ENCODE data around the gene DHRSX.

The DHRSX gene

DNA sequence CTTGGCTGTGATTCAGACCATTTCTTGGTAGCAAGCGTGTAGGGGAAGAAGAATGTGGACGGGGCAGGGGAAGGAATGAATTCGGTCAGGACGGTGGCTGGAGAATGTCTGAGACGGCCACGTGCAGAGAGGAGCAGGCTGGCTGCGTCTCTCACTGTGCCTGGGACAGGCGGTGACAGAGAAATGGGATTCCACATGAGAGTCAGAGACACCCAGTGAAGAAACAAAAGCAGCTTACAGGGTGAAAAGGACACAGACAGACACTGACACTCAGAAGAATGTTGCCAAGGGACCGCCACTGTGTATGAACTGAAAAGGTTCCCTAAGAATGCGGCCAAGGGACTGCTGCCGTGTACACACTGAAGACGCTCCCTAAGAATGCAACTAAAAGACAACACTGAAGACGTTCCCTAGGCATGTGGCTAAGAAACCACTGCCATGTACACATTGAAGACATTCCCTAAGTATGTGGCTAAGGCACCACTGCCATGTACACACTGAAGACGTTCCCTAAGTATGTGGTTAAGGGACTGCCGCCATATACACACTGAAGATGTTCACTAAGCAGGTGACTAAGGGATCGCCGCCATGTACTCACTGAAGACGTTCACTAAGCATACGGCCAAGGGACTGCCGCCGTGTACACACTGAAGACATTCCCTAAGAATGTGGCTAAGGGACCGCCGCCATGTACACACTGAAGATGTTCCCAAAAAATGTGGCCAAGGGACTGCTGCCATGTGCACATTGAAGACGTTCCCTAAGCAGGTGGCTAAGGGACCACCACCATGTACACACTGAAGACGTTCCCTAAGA lies 49.1 kb downstream of the DHRSX start:
- DNase-seq, result no peak

DNA sequence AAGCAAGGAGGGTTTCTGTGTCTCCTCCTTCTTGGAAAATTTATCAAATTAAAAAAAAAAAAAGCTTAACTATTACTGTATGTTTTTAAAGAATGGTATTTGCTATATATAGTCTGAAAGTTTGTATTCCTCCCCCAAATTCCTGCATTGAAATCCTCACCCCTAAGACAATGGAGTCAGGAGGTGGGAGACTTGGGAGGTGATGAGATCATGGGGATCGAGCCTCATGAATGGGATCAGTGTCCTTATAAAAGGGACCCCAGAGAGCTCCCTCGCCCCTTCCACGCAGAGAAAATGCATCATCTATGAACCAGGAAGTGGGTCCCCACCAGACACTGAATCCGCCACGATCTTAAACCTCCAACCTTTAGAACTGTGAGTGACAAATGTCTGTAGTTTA lies 50.1 kb downstream of the DHRSX start:
- no peak for DNase-seq

DNA sequence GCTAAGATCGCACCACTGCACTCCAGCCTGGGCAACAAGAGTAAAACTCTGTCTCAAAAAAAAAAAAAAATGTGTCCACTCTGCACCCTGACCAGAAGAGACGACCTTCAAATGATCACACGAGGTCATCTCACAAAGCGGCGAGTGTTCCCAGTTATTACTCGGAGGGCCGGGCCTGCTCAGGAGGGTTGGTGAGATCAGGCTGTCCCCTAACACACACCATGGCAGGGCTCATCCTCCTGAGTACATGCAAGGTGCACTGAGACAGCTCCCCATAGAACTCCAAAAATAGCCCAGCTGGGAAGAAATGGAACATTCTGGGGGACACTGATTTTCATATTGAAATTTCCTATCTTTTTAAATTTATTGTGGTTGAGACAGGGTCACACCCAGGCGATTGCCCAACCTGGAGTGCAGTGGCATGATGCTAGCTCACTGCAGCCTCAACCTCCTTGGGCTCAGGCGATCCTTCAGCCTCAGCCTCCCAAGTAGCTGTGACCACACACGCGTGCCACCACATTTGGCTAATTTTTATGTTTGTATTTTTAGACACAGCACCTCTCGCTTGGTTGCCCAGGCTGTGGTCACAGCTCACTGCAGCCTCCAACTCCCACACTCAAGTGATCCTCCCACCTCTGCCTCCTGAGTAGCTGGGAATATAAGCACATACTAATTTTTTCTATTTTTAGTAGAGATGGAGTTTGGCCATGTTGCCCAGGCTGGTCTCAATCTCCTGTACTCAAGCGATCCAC lies 51.5 kb downstream of the DHRSX start:
- no peak for DNase-seq

DNA sequence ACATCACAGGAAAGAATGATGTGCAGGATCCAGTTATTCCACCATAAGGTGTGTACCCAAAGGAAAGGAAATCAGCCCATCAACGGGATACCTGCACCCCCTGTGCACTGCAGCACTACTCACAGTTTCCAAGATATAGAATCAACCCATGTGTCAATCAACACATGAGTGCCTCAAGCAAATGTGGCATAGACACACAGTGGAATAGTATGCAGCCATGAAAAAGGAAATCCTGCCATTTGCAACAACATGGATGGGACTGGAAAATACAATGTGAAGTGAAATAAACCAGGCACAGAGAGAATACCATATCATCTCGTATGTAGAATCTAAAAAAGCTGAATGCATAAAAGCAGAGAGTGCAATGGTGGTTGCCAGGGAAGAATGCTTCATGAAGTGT lies 53.3 kb downstream of the DHRSX start:
- DNase-seq, result no peak

DNA sequence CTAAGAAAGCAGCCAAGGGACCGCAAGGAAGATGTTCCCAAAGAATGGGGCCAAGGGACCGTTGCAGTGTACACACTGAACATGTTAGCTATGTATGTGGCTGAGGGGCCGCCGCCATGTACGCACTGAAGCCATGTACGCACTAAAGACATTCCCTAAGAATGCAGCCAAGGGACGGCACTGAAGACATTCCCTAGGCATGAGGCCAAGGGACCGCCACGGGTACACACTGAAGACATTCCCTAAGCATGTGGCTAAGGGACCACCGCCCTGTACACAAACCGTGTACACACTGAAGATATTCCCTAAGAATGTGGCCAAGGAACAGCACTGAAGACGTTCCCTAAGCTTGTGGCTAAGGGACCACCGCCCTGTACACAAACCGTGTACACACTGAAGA lies 54.0 kb downstream of the DHRSX start:
- DNase-seq, result no peak

DNA sequence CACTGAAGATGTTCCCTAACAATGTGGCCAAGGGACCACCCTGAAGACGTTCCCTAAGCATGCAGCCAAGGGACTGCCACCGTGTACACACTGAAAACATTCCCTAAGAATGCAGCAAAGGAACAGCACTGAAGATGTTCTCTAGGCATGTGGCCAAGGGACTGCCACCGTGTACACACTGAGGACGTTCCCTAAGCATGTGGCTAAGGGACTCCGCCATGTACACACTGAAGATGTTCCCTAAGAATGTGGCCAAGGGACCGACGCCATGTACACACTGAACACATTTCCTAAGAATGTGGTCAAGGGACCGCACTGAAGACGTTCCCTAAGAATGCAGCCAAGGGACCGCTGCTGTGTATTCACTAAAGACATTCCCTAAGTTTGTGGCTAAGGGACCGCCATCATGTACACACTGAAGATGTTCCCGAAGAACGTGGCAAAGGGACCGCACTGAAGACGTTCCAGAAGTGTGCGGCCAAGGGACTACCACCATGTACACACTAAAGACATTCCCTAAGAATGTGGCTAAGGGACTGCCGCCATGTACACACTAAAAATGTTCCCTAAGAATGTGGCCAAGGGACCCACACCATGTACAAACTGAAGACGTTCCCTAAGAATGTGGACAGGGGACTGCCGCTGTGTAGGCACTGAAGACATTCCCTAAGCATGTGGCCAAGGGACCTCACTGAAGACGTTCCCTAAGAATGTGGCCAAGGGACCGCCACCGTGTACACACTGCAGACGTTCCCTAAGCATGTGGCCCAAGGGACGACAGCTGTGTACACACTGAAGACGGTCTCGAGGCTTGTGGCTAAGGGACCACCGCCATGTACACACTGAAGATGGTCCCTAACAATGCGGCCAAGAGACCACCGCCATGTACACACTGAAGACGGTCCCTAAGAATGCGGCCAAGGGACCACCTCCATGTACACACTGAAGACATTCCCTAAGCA lies 54.8 kb downstream of the DHRSX start:
- DNase-seq, result no peak

DNA sequence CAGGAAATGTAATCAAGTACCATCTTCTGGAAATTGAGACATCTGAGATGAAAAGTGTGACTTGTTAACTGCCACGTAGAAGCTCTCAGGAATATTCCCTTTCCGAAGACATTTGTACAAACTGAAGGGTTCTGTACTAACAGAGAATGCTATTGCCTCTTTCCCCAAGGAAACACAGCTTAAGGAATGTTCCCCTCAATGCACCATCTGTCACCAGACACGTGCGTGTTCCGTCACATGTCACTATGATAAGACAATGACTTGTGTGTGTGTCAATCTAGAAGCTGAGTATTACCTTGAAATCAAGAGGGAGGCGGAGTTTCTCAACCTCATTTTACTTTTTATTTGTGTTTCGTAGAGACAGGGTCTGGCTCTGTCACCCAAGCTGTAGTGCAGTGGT lies 58.1 kb downstream of the DHRSX start:
- no peak for DNase-seq

DNA sequence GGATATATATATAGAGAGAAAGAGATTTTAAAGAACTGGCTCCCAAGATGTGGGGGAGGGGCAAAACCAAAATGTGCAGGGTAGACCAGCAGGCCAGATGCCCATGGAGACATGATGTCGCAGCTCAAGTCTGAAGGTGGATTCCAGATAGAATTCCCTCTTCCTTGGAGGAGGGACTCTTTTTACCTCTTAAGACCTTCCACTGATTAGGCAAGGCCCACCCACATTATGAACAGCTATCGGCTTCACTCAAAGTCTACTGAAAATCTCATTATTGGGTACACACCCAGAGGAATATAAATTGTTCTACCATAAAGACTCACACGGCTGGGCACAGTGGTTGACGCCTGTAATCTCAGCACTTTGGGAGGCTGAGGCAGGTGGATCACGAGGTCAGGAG lies 59.3 kb downstream of the DHRSX start:
- DNase-seq, result no peak

DNA sequence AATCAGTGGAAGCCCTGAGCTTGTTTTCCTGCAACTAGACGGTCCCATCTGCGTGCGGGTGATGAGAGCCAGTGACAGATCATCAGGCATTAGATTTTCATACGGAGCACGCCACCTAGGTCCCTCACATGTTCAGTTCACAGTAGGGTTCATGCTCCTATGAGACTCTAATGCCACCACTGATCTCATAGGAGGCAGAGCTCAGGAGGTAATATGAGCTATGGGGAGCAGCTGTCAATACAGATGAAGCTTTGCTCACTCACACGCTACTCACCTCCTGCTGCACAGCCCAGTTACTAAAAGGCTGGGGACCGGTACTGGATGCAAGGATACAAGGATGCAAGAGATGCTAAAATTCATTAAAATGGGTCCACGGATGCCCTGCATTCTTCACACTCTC lies 61.2 kb downstream of the DHRSX start:
- DNase-seq, result no peak

DNA sequence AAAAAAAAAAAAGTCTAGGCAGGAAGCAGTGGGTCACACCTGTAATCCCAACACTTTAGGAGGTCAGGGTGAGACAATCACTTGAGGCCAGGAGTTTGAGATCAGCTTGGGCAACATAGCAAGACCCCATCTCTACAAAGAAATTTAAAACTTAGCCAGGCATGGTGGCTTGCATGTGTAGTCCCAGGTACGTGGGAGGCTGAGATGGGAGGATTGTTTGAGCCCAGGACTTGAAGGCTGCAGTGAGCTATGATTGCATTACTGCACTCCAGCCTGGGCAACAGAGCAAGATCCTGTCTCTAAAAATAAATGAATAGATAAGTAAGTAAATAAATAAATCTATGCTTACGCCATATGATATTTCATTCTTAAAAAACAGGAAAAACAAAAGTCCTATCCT lies 65.3 kb downstream of the DHRSX start:
- DNase-seq, result no peak

DNA sequence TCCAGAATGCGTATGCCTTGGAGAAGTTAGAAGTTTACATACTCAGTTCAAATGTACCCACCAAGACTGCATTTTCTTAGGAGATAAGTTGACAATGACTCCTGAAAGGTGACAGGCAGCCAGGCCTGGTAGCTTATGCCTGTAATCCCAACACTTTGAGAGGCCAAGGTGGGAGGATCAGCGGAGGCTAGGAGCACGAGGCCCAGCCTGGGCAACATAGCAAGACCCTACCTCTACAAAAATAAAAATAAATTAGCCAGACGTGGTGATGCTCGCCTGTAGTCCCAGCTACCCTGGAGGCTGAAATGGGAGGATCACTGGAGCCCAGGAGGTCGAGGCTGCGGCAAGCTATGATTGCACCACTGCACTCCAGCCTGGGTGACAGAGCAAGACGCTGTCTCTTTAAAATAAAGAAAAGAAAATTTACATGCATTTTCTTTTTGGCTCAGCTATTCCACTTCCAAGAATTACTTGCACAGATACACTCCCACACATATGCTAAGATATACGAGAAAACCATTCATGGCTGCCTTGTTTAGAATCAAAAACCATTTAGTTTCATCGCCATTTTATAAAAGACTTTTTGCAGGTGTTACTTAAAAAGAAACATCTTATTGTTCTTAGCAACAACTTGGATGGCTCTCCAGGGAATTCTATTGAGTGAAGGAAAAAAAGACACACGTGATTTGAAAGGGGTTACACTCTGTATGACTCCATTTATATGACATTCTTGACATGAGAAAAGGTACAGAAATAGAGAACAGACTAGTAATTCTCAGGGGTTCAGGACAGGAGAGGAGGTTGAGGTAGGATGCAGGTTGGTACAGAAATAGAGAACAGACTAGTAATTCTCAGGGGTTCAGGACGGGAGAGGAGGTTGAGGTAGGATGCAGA lies 66.3 kb downstream of the DHRSX start:
- DNase-seq, result no peak

DNA sequence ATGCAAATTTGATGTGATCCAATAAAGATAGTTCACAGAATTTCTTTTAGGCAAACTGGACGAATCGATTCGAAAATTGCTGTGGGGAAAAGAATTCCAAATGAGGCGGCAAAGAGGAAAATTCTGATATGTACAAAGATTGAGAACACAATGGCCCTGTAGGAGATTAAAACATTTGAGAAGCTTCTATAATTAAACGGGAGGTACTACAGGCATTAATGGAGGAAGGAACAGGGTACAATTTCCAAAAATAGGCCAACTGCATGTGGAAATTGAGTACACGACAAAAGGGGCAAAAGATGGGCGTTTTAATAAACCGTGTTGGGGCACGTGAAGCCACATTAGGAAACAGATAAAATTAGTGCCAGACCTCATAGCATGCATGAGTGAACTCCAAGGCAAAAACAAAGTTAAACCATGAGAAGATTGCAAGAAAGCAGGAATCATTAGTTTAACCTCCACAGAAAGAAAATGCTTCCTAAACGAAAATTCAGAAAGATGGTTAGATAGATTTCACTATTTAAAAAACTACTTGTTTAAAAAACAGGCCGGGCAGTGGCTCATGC lies 68.4 kb downstream of the DHRSX start:
- no peak for DNase-seq

DNA sequence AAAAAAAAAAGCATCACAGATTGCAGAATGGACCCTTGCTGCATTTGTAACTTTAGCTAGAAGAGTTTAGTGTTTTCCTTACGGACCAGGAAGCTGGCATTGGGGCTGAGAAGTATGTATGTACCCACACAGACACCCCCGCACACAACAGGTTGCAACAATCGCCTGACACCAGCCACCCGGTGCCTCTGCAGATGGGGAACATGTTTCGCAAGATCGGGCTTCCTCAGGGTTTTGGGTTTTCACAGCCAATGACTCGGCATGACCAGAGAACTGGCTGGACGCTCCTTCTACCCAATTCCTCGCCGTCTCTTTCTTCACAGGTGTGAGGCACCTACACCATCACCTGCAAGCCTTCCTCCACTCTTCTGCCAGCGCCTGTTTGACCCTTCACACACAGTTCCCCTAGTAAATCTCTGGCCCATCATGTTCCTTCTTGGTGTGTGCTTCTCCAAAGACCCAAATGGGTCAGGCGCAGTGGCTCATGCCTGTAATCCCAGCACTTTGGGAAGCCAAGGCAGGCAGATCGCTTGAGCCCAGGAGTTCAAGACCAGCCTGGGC lies 70.4 kb downstream of the DHRSX start:
- DNase-seq, result no peak

DNA sequence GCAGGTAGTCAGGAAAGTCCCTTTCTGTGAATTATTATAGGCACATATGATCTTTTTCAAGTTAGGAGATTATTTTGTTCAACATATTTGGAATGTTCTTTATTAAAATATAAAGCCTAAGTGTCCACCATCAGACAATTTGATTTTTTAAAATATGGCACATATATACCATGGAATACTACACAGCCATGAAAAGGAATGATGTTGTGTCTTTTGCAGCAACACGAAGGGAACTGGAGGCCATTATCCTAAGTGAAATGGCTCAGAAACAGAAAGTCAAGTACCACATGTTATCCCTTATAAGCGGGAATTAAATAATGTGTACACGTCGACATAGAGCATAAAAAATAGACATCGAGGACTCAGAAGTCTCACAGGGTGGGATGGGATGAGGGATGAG lies 73.0 kb downstream of the DHRSX start:
- DNase-seq, result no peak

DNA sequence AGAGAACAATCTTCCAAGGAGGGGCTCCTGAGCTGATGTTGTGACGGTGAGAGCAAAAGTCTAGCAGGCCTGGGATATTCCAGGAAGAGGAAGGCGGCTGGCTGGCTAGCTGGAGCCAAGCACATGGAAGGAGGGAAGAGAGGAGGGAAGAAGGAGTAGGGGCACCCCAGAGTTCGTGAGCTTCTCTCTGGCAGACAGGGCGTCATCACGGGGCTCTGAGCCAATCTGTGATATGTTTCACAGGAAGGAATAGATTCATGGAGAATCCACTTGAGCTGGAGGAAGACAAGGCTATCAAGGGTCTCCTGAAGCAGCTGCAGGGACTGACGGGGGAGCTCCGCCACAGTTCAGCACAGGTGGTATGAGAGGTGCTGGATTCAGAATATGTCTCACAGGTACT lies 73.6 kb downstream of the DHRSX start:
- no peak for DNase-seq

DNA sequence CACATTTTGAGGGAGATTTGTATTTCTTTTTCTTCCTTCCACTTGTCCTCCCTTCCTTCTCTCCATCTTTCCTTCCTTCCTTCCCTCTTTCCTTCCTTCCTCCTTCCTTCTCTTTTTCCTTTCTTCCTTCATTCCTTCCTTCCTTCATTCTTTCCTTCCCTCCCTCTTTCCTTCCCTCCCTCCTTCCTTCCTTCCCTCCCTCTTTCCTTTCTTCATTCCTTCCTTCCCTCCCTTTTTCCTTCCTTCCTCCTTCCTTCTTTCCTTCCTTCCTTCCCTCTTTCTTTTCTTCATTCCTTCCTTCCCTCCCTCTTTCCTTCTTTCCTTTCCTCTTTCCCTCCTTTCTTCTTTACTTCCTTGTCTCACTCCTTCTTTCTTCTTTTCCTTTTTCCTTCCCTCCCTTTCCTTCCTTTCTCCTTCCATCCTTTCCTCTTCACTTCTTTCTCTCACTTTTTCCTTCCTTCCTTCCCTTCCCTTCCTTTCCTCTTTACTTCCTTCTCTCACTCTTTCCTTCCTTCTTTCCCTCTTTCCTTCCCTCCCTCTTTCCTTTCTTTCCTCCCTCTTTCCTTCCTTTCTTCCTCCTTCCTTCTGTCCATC lies 74.4 kb downstream of the DHRSX start:
- no peak for DNase-seq

DNA sequence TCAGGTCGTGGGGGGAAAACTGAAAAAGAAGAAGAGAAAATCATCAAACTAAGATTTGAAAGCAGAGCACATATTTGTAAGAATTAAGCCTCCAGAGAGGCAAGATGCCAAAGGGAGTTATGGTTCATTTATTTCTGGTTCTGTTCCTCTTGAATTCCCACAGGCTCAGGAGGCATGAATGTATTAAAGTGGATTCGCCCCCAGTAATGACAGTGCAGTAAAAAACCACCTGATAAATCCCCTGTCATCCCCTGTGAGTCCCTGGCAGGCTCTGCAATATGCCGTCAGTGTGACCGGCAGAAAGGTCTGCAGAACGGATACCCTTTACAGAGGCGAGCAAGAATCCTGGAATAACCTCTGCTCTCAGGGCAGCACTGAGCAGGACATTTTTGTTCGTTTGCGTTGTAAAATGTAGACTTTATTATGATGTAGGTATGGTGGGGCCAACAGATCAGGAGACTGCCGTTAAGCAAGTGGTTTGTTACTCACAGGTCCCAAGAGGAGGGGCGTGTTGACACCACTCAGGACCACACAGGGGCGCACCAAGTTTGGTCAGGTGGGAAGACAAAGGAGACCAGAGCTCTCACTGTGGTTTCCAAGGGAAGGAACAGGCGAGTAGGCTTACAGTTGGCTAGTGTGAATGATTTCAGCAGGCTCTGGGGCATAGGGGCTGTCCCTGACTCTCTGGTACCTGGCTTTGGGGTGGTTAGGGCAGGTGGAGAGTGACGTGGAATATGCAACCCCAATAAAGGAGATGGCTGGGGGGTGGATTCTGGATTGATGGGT lies 75.3 kb downstream of the DHRSX start:
- no peak for DNase-seq

DNA sequence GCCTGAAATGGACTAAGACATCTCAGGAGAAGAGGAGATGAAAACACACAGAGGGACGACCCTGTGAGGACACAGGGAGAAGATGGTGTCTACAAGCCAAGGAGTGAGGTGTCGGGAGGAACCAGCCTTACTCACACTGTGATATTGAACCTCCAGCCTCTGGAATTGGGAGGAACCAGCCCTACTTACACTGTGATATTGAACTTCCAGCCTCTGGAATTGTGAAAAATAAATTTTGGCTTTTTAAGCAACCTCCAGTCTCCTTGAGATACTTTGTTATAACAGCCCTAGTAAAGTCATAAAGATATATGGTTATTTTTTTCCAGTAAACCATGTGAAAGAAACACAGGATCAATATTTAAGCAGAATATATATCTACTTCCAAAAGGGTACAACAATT lies 76.5 kb downstream of the DHRSX start:
- no peak for DNase-seq

DNA sequence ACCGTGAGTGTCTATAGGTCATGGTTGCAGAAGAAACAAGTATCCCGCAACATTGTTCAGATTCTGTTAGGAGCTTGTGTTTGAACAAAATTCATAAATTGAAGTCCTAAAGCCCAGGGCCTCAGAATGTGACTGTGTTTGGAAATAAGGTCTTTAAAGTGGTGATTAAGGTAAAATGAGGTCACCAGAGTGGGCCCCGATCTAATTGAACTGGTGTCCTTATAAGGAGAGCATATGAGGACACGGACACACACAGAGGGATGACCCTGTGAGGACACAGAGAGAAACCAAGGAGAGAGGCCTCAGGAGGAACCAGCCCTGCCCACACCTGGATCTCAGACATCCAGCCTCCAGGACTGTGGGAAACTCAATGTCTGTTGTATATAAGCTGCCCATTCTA lies 76.9 kb downstream of the DHRSX start:
- DNase-seq, result no peak

DNA sequence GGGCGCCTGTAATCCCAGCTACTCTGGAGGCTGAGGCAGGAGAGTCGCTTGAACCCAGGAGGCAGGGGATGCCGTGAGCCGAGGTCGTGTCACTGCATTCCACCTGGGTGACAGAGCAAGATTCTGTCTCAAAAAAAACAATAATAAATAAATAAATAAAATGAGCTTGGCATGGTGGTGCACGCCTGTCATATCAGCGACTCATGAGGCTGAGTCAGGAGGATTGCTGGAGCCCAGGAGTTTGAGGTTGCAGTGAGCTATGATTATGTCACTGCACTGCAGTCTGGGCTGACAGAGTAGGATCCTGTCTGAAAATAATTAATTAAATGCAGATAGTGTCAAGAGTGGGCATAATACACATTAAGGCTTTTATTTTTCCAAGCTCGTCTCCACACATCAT lies 77.5 kb downstream of the DHRSX start:
- DNase-seq, result no peak

Measured in NCI-H2029 (cell line).